ENCODE results near the gene LITAF. TPM values are rescaled to one million over a fixed set of nuclear protein-coding genes. Genes with fewer than 3 reads are reported as not detected.

Gene LITAF
- polyA plus RNA-seq, 1 donor (not counting 4 experiments of a cell fraction or from before 2014, with no cell fraction given) = 85.4 TPM

DNA sequence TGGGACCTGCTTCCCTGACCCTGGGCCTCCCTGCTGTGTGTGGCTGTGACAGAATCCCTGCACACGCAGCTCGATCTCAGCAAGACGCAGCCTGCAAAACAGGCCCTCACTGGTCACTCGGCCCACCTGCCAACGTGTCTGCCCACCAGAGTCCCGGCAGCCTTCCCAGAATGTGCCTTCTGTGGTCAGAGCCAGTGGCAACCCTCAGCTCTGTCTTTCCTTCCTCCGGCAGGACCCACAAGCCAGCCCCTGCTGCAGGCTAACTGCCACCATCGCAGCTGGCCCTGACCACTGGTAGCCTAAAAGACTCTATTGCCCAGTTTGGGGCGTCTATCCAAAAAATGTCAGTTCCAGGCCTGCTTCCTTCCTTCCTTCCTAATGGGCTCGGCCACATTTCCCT, 83.2 kb downstream of the LITAF start:
- H3K4me1 ChIP-seq (ENCODE audit: control insufficient read depth, extremely low read depth, insufficient read depth, low read length) = peaks cover 8% of the 10 kb centered on the region
- H3K9me3 ChIP-seq (ENCODE audit: control insufficient read depth, low read depth, low read length) = no peaks in the 10 kb centered on the region
- no peaks in the 10 kb centered on the region for H4K20me1 ChIP-seq (ENCODE audit: control insufficient read depth, extremely low read depth, insufficient read depth, low read length)
- dilution Hi-C loops (cut with MboI; ENCODE audit: extremely low pct_ligation_motif_present, low sequenced_read_pairs) = no loop called here
- H3K27me3 ChIP-seq (ENCODE audit: control insufficient read depth, extremely low read depth, insufficient read depth, low read length) = peaks cover 4% of the 10 kb centered on the region
- H3K4me3 ChIP-seq (ENCODE audit: control insufficient read depth in 2 of 3, extremely low read depth in 1 of 3, insufficient read depth in 2 of 3, low read depth in 1 of 3, low read length in 3 of 3) = no peak overlapping the region
- no peak overlapping the region for H3K4me2 ChIP-seq (ENCODE audit: control insufficient read depth, extremely low read depth, insufficient read depth, low read depth, low read length)
- no peaks in the 10 kb centered on the region for H3K9me1 ChIP-seq (ENCODE audit: control insufficient read depth, extremely low read depth, insufficient read depth, low read length)
- no peaks in the 10 kb centered on the region for H3K79me2 ChIP-seq (ENCODE audit: control insufficient read depth, insufficient read depth, low read length)
- no peak overlapping the region for H3K9ac ChIP-seq (ENCODE audit: control insufficient read depth, extremely low read depth, insufficient read depth, low read length)
- DNase-seq (ENCODE audit: low read depth, low spot score) (no peak), FAIRE-seq (no peak)
- no peak overlapping the region for H2AFZ ChIP-seq (ENCODE audit: control insufficient read depth, low read length)
- TF ChIP-seq, protein P1, sequence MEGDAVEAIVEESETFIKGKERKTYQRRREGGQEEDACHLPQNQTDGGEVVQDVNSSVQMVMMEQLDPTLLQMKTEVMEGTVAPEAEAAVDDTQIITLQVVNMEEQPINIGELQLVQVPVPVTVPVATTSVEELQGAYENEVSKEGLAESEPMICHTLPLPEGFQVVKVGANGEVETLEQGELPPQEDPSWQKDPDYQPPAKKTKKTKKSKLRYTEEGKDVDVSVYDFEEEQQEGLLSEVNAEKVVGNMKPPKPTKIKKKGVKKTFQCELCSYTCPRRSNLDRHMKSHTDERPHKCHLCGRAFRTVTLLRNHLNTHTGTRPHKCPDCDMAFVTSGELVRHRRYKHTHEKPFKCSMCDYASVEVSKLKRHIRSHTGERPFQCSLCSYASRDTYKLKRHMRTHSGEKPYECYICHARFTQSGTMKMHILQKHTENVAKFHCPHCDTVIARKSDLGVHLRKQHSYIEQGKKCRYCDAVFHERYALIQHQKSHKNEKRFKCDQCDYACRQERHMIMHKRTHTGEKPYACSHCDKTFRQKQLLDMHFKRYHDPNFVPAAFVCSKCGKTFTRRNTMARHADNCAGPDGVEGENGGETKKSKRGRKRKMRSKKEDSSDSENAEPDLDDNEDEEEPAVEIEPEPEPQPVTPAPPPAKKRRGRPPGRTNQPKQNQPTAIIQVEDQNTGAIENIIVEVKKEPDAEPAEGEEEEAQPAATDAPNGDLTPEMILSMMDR (optimal IDR thresholded peaks at IDR 0.05 in 1 of 3, IDR thresholded peaks at IDR 0.05 in 1 of 3, conservative IDR thresholded peaks at IDR 0.05 in 1 of 3; ENCODE audit: extremely low read depth in 1 of 3, insufficient read depth in 2 of 3, low read length in 3 of 3) = no peak
- no peak for TF ChIP-seq EZH2 (IDR thresholded peaks at IDR 0.05; ENCODE audit: low read length)
- no peaks in the 10 kb centered on the region for H3K36me3 ChIP-seq (ENCODE audit: control insufficient read depth in 2 of 2, extremely low read depth in 1 of 2, insufficient read depth in 2 of 2, low read length in 2 of 2)
- no peak overlapping the region for H3K27ac ChIP-seq (ENCODE audit: control insufficient read depth, insufficient read depth, low read length)

DNA sequence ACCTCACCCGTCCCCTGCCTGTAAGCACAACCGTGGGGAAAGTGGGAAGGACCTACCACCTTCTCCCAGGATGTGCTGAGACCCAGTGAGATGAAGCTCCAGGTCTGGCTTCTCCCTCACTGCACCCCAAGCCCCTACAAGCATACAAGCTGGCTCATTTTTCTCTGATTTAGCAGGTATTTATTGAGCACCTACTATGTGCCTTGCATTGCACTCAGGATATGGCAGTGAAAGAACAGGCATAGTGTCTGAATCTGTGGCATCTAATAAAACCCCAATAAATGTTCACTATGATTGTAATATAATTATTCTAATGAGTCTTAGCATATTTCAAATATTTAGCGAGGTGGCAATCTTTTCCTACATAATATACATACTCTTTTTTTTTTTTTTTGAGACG, 84.5 kb downstream of the LITAF start:
- no peak overlapping the region for H3K4me3 ChIP-seq (ENCODE audit: control insufficient read depth in 2 of 3, extremely low read depth in 1 of 3, insufficient read depth in 2 of 3, low read depth in 1 of 3, low read length in 3 of 3)
- peaks cover 19% of the 10 kb centered on the region for H3K4me1 ChIP-seq (ENCODE audit: control insufficient read depth, extremely low read depth, insufficient read depth, low read length)
- TF ChIP-seq, protein P1 (optimal IDR thresholded peaks at IDR 0.05 in 1 of 3, IDR thresholded peaks at IDR 0.05 in 1 of 3, conservative IDR thresholded peaks at IDR 0.05 in 1 of 3; ENCODE audit: extremely low read depth in 1 of 3, insufficient read depth in 2 of 3, low read length in 3 of 3) = no peak
- no peak for TF ChIP-seq EZH2 (IDR thresholded peaks at IDR 0.05; ENCODE audit: low read length)
- no peaks in the 10 kb centered on the region for H3K36me3 ChIP-seq (ENCODE audit: control insufficient read depth in 2 of 2, extremely low read depth in 1 of 2, insufficient read depth in 2 of 2, low read length in 2 of 2)
- no peaks in the 10 kb centered on the region for H3K9me1 ChIP-seq (ENCODE audit: control insufficient read depth, extremely low read depth, insufficient read depth, low read length)
- FAIRE-seq (no peak), DNase-seq (ENCODE audit: low read depth, low spot score) (no peak)
- dilution Hi-C loops (cut with MboI; ENCODE audit: extremely low pct_ligation_motif_present, low sequenced_read_pairs) = no loop called here
- H3K27me3 ChIP-seq (ENCODE audit: control insufficient read depth, extremely low read depth, insufficient read depth, low read length) = peaks cover 4% of the 10 kb centered on the region
- no peaks in the 10 kb centered on the region for H3K9me3 ChIP-seq (ENCODE audit: control insufficient read depth, low read depth, low read length)
- no peak overlapping the region for H2AFZ ChIP-seq (ENCODE audit: control insufficient read depth, low read length)
- no peak overlapping the region for H3K9ac ChIP-seq (ENCODE audit: control insufficient read depth, extremely low read depth, insufficient read depth, low read length)
- no peaks in the 10 kb centered on the region for H3K79me2 ChIP-seq (ENCODE audit: control insufficient read depth, insufficient read depth, low read length)
- H3K27ac ChIP-seq (ENCODE audit: control insufficient read depth, insufficient read depth, low read length) = no peak overlapping the region
- no peaks in the 10 kb centered on the region for H4K20me1 ChIP-seq (ENCODE audit: control insufficient read depth, extremely low read depth, insufficient read depth, low read length)
- no peak overlapping the region for H3K4me2 ChIP-seq (ENCODE audit: control insufficient read depth, extremely low read depth, insufficient read depth, low read depth, low read length)

Measured in keratinocyte (primary cell).